Lung (tissue), 12 donors: ENCODE data around the gene ATP6V1B1. TPM values are rescaled to one million over a fixed set of nuclear protein-coding genes. Genes with fewer than 3 reads are reported as not detected.

Experiments used
- ATAC-seq: fragments of 200-7000 bp; cut with Tn5 transposase; one replicate; pipeline ENCODE4 v1.9.1; 2020; ENCODE audit warnings: moderate number of reproducible peaks; ENCODE audit not compliant: insufficient read depth, low FRiP score
- DNase-seq, 3 donors: peaks; one replicate each; pipeline ENCODE4 v3.0.0-alpha.2; 2013 to 2017
- H3K27ac ChIP-seq, 2 donors: one replicate each; pipeline ENCODE4 v1.5.1; 2013; ENCODE audit warnings: mild to moderate bottlenecking in 2 of 2, moderate library complexity in 2 of 2, control low read depth in 1 of 2, inconsistent platforms in 1 of 2, low read depth in 1 of 2, low read length in 1 of 2
- H3K27me3 ChIP-seq, 3 donors: one replicate each; pipeline ENCODE4 v1.5.1; 2013; ENCODE audit warnings: low read length in 2 of 3; ENCODE audit not compliant: control insufficient read depth in 3 of 3, insufficient read depth in 3 of 3
- H3K36me3 ChIP-seq, 4 donors: one replicate each; pipeline ENCODE4 v1.5.1; 2013; ENCODE audit warnings: low read length in 4 of 4, mild to moderate bottlenecking in 1 of 4, moderate library complexity in 1 of 4; ENCODE audit not compliant: control insufficient read depth in 4 of 4, insufficient read depth in 4 of 4
- H3K4me1 ChIP-seq, 5 donors: one replicate each; pipeline ENCODE4 v1.5.1; 2013; ENCODE audit warnings: low read length in 5 of 5, mild to moderate bottlenecking in 2 of 5, moderate library complexity in 1 of 5; ENCODE audit not compliant: control insufficient read depth in 5 of 5, insufficient read depth in 5 of 5
- H3K4me3 ChIP-seq: one replicate; pipeline ENCODE4 v1.5.1; 2013; ENCODE audit warnings: mild to moderate bottlenecking, control low read depth, moderate library complexity
- H3K9ac ChIP-seq, 2 donors: one replicate each; pipeline ENCODE4 v1.5.1; 2013; ENCODE audit warnings: low read length in 2 of 2, control low read depth in 1 of 2; ENCODE audit not compliant: insufficient read depth in 1 of 2
- H3K9me3 ChIP-seq, 4 donors: one replicate each; pipeline ENCODE4 v1.5.1; 2013; ENCODE audit warnings: low read length in 3 of 4, mild to moderate bottlenecking in 1 of 4, moderate library complexity in 1 of 4; ENCODE audit not compliant: control insufficient read depth in 4 of 4, insufficient read depth in 3 of 4
- WGBS, 2 donors: extraction: QIAGEN DNeasy Blood & Tissue Kit; methylation state at CpG; one replicate each; pipeline ENCODE4 v1.1.7; 2013; 5-methylcytosine and 5-hydroxymethylcytosine counted together
- polyA plus RNA-seq, 2 donors: library from polyadenylated mRNA; stranded (reverse); fragments of 200-250 nt; gene quantifications; one replicate each; pipeline ENCODE4 v1.2.1, GENCODE V29; 2013
- total RNA-seq, 2 donors: library from RNA; depleted of rRNA in 1 of 2; stranded (reverse); fragments of >200 nt in 1 of 2; gene quantifications; one replicate each; pipeline ENCODE4 v1.2.1, GENCODE V29; 2014 to 2021
- TF ChIP-seq, protein P1 (sequence below): IDR thresholded peaks from 2 replicates; pipeline ENCODE4 v1.5.1; 2012; ENCODE audit warnings: mild to moderate bottlenecking; ENCODE audit errors: control extremely low read depth, extremely low read depth
- donor health status: control.
- donor health status: control.
- donor health status: Bipolar disorder and iron deficiency.
- donor health status: healthy.
- donor health status: DM: yes; HTN: yes; CAD: no.

The ATP6V1B1 gene
- total and polyA plus RNA-seq, 4 donors: 0.33 to 5.9 (median 1.8) TPM

DNA sequence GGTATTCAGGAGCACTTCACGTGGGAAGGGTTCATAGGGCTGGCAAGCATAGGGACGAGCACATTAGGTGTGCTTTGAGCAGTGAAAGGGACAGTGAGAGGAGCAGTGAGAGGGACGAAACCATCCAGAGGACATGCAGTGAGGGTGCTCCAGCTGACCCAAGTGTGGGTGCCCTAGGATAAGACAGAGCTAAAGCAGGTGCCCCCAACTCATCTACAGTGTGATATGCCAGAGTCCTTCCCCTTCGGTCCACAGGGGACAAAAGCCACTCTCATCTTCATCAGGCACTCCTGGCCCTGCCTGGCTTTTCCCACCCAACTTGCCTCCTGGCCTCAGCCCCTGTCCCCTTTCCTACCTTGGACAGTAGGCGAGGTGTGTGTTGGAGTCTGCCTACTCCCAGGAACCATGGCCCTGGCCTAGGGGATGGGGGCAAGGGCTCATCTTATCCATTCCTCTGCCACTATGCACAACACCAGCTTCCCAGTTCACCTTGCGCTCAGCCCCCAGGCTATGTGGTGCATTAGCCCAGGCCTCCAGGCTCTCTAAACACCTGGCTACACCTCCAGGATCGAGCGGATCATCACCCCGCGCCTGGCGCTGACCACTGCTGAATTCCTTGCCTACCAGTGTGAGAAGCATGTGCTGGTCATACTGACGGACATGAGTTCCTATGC, 26.6 kb downstream of the ATP6V1B1 start:
- Histone ChIP-seq H3K9me3 (no peaks in the 10 kb centered on the region), H3K36me3 (no peaks in the 10 kb centered on the region), H3K27me3 (peaks cover 0 to 27% (median 12%) of the 10 kb centered on the region in 3 donors), H3K4me3 (no peak overlapping the region), H3K27ac (no peak overlapping the region), H3K4me1 (peaks cover 0 to 8% (median 0%) of the 10 kb centered on the region in 5 donors), H3K9ac (no peak overlapping the region)
- 77 to 87% methylated on average over 12 of the region's 12 CpGs for WGBS, 2 donors
- ATAC-seq: no peak
- TF ChIP-seq, protein P1, sequence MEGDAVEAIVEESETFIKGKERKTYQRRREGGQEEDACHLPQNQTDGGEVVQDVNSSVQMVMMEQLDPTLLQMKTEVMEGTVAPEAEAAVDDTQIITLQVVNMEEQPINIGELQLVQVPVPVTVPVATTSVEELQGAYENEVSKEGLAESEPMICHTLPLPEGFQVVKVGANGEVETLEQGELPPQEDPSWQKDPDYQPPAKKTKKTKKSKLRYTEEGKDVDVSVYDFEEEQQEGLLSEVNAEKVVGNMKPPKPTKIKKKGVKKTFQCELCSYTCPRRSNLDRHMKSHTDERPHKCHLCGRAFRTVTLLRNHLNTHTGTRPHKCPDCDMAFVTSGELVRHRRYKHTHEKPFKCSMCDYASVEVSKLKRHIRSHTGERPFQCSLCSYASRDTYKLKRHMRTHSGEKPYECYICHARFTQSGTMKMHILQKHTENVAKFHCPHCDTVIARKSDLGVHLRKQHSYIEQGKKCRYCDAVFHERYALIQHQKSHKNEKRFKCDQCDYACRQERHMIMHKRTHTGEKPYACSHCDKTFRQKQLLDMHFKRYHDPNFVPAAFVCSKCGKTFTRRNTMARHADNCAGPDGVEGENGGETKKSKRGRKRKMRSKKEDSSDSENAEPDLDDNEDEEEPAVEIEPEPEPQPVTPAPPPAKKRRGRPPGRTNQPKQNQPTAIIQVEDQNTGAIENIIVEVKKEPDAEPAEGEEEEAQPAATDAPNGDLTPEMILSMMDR: no peak
- no peak for DNase-seq

DNA sequence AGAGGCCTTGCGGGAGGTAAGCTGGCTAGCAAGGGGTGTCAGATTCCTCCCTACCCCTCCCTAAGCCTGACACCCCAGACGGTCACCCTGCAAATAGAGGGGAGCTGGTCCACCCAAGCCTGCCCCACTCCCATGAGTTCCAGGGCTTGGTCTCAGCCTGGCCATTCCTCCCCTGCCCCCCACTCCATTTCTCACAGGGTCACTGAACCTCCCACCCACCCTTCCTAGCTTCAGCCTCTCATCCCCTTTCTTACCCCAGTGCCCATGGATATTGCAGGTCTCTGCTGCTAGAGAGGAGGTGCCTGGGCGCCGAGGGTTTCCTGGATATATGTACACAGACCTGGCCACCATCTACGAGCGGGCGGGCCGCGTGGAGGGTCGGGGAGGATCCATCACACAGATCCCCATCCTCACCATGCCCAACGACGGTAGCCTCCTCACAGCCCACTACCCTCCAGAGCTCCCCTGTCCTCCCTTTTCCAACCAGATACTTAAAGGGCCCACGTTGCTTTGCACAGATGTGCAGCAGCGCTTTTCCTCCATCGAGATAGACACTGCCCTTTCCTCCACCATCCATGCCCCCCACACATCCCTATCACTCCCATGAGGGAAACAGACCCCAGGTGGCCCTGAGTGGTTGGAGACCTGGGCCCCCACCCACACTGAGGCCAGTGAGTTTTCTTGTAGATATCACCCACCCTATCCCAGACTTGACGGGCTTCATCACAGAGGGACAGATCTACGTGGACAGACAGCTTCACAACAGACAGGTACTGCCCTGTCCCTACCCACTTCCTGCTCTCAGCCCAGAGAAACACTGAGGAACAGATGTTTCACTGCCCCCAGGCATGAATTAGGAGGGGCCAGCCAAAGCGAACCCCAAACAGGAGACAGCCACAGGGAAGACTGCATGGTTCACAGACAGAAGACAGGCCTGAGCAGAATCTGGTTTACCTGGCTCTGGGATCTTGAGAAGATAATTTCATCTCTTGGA, 27.5 kb downstream of the ATP6V1B1 start:
- H3K4me1 ChIP-seq: peaks cover 0 to 8% (median 0%) of the 10 kb centered on the region in 5 donors
- TF ChIP-seq, protein P1: no peak
- 68 to 76% methylated on average over 18 of the region's 18 CpGs for WGBS, 2 donors
- H3K27me3 ChIP-seq: peaks cover 0 to 34% (median 12%) of the 10 kb centered on the region in 3 donors
- no peak for ATAC-seq
- DNase-seq: no peak
- H3K9ac ChIP-seq: no peak overlapping the region
- H3K9me3 ChIP-seq: no peaks in the 10 kb centered on the region
- no peak overlapping the region for H3K4me3 ChIP-seq
- no peak overlapping the region for H3K27ac ChIP-seq
- H3K36me3 ChIP-seq: no peaks in the 10 kb centered on the region

DNA sequence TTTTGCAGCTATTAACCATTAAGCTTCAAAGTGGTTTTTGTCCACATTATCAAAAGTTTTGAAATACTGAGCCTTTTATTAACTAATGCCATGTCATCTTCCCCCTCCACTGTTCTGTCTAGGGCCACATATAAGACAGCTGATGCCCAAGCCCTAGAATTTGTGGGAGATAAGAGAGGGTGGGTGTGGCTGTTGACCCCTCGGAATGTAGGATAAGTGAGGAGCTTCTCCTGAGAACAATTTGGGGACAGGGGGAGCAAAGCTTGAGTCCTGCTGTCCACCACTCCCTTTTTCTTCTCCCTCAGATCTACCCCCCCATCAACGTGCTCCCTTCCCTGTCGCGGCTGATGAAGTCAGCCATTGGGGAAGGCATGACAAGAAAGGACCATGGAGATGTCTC, 28.4 kb downstream of the ATP6V1B1 start:
- ATAC-seq: no peak
- H3K9ac ChIP-seq: no peak overlapping the region
- H3K9me3 ChIP-seq: no peaks in the 10 kb centered on the region
- no peaks in the 10 kb centered on the region for H3K36me3 ChIP-seq
- TF ChIP-seq, protein P1: no peak
- 60 to 83% methylated on average over 4 of the region's 4 CpGs for WGBS, 2 donors
- H3K27me3 ChIP-seq: peaks cover 0 to 38% (median 12%) of the 10 kb centered on the region in 3 donors
- no peak for DNase-seq
- H3K4me1 ChIP-seq: peaks cover 0 to 8% (median 0%) of the 10 kb centered on the region in 5 donors
- H3K27ac ChIP-seq: no peak overlapping the region
- no peak overlapping the region for H3K4me3 ChIP-seq
